GM19324 (cell line): Measurements from ENCODE around the gene ASTN2.
"Not testable (repeated sequence)": the region's sequence is repeated elsewhere in the genome, so short reads cannot be mapped to it uniquely, and the experiment has no call there.

Experiments
- ATAC-seq: cut with Tn5 transposase; IDR thresholded peaks from one replicate; pipeline ENCODE4 v1.9.1; 2021; ENCODE audit warnings: mild to moderate bottlenecking, moderate library complexity; ENCODE audit not compliant: unreplicated experiment, low FRiP score

ASTN2 gene

DNA sequence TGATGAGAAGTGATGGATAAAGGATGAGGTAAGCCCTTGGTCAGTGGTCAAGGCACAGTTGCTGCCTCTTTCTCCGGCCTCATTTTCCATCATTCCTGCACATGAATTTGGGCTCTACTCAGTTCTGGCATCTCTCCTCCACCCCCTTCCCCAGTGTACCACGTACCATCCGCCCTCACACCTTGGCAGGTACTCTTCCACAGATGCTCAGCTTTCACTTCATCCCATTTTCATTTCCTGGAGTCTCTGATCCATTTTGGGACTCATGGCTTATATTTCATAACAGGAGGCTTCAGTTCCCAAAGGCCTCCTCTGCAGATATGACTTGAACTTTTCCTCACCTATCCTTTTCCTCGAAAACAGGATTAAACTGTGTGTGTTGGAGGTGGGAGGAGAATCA, 326.7 kb downstream of the ASTN2 start:
- ATAC-seq, result no peak

DNA sequence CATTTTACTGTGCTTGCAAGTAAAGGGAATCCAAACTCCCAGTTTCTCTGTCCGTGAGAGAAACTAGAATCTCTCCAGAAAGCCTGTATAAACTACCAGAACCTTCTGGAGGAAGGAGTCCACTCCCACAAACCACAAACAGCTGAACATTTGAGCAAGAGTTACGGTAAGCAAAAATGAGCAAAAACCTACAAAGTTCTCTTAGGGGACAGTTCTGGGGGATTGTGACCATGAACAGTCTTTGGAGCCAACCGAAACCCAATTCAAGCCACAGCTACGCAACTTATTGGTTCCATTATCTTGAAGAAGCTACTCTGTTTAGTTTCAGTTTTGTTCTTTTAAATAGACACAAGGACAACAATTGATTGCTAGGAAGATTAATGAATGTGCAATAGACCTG, 330.6 kb downstream of the ASTN2 start:
- ATAC-seq, result no peak

DNA sequence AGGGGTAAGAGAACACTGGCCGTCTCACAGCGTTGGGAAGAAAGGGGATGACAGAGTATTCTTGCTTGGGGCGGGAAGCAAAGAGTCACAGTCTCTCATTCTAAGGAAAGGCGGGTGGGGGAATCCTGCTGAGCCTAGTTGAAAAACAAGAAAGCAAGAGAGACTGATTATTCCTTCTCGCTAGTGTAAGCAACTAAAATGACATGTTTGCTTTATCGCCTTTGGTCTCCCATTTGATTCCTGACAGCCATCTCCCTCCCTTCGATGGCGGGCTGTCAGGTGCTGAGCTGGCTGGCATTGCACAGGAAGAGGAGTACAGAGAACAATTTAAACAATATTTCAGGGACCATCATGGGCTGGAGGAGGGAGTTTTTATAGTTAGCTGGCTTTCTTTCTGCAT, 331.3 kb downstream of the ASTN2 start:
- no peak for ATAC-seq

DNA sequence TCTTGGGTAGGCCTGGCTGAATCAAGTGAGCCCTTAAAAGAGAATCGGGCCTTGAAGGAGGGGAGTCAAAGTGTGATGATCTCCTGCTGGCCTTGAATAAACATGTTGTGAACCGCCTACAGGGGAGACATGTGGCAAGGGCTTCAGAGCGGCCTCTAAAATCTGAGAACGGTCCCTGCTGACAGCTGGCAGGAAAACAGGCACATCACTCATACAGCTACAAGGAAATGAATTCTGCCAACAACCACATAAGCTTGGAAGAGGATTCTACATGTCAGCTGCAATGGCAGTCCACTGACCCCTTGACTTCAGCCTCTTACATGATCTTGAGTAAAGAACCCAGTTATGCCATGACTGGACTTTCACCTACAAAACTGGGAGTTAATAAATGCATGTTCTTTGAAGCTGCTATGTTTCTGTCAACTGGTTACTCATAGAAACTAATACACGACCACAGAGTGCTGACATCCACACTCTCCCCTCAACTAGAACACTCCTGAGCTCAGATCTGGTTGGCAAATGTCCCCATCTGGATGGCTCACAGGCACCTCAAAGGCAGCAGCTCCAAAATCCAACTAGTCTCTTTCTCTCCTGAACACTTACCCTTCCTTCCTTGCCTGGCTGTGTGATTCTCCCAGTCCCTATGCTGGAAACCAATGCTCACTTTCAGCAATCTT, 333.1 kb downstream of the ASTN2 start:
- no peak for ATAC-seq

DNA sequence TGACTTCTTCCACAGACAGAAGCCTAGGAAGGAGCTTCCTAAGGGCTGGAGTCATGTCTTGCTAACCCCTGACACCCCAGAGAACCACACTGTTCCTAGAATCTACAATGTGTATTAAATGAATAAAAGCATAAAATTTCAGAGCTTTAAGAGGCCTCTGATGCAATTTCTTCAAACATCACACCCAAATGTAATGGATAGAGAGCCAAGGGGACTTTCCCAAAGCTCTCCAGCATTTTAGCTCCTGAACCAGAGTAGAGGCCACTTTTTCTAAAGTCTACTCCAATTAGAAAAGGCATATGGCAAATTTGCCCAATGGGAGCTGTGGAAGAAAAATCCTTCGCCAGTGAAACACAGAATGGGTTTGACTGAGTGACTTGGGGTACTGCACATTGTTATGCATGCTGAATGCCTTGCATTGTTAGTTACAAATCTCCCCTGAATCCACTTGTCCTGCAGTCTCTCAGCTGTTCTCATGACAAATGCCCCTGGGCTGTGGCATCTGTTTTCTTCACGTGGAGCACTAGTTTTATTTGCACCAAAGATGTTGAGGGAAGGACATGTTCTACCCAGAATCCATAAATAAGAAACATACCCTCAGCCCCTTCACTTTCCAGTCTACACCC, 334.0 kb downstream of the ASTN2 start:
- ATAC-seq, result no peak

DNA sequence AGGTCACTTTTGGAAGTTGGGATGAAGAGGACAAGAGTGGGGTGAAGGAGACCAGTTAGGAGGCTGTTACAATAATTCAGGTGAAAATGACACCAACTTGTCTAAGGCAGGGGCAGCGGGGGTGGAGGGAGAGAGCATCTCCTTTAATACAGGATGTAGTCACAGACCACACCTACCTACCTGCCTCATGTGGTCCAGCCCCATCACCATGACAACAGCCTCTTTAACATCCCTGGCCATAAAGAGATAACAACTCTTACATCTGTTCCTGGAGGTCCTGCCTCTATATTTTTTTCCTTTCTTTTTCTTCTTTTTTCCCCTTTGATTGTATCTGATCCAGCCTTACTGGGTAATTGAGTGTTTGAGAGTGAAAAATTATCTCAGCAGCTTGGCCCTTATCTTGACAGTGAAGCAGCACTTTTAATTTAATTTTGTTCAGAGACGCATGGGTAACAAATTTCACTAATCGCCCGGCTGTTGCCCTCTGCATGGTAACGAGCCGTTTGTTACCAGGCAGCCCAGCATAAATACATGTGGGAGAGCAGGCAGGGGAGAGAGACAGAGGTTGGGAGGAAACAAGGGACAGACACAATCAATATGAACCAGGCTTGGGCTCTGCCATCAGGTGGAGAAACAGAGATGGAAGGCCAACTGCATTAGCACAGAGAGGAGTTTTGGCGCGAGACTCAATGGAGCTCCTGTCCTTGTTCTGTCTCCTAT, 338.1 kb downstream of the ASTN2 start:
- no peak for ATAC-seq

DNA sequence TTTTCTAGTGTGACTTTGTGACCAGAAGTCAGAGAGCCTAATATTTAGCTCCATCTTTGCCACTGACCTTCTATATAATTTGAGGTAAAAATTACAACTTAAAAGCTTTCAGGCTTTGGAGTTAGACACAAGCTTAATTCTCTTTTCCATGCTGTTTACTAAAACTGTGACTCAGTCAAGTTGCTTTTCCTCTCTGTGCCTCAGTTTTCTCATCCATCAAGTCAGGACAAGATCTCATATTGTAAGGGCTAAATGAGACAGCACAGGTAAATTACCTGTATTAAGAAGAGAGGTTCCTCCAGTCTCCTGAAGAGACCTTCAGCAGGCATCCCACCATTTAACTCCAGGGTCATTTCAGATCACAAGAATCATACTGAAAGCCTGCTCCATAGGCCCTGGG, 339.2 kb downstream of the ASTN2 start:
- no peak for ATAC-seq

DNA sequence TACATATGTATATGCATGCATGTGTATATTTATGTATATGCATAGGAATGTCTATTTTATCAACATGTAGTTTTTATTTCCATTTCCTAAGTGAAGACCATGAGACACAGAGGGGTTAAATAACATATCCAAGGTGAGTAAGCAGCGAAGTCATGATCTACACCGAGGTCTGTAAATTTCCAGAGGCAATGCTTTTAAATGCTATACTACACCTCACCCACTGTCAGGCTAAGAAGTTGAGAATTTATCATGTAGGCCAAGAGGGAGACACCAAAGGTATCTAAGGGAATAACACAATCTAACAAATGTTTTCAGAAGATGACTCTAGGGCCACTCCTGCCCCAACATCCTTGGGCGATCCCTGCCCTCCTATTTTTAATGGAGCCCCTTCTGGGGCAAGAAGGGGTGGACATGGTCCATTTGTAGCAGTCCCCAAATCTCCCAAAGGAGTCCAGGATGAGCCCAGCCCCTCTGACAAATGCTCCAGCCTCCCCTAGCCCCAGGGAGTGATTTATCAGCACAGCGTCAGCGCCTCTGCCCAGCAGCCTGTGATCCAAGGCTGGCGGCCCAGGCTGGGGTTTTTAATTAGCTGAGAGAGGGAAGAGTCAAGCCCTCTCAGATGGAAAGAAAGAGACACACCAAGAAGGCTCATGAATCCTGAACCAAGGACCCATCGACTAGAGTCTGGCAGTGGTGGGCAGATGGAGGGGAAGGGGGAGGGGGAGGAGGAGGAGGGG, 339.9 kb downstream of the ASTN2 start:
- ATAC-seq, result no peak

DNA sequence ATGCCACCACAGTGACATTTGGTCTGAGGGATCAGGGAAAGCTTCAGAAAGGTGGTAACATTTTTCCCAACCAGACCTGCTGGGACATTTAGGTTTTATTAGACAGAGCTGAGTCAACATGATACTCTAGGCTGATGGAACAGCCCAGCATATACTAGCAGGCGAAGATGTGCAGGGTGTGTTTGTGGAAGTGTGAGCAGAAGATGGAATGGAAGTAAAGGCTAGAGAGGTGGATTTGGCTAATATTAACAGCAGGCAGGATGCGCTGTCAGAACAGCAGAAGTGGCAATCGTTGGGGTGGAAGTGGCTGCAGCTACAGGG, 340.6 kb downstream of the ASTN2 start:
- ATAC-seq, result no peak

DNA sequence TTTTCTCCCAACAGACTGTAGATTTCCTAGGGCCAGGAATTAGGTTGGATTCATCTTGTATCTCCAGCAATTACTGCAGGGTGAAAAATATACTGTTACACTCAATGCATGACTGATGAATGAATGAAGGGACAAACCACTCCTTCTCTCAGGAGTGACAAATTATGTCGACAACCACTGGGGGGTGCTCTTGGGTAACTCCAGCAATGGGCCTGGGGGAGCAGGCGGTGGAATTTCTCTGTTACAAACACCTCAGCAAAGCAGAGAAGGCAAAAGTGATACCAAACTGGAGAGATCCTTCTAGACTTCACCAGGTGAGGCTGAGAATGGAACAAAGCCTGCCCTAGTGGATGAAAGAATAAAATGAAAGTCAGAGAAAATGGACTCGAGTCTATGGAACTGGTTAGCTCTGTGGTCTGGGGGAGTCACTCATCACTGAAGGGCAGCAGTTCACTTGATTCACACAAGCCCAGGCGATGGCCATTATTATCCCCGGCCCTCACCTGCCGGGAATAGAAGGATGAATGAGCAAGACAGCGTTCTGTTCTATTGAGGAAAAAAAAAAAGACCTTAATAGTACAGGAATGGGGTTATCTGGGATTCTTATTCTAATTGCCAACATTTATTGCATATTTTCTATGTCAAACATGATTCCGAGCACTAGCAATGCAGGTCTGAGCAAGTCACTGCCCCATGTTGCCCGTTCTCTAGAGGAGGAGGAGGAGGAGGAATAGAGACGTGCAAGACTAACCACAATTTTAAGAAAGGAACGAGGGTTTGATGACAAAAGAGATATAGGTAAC, 341.1 kb downstream of the ASTN2 start:
- no peak for ATAC-seq

DNA sequence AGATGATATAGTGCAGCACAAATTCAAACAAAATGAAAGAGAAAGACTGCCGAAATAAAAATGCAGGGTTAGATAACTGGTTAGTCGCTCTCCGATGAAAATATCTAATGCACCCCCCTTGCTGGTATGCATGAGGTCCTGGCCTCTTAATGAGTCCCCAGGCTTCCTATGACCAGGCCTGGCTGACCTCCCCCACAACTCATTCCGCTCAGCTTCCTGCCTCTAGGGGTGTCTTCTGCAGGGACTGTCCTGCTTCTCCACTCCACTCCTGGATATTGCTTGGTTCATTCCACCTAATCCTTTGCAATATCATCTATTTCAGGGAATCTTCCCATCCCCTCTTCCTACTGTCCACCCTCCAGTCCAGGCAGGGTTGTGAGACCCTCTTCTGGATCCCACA, 341.8 kb downstream of the ASTN2 start:
- ATAC-seq, result no peak

DNA sequence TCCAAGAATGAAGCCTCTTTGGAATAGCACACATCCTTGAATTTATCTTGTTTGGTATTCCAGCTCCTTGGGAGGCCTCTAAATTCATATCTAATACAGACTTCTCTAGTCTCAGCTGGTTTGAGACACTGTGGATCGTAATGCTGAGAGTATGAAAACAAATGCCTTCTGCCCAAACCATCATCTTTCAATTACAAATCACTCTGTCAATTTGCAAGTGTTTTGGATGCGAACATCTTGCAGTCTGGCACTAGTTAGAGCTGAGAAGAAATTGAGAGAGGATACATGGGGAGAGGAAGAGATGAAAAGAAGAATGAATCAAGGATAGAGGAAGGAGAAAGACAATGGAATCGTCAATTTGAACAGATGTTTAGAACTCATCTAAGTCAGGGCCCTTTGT, 342.6 kb downstream of the ASTN2 start:
- ATAC-seq, result no peak

DNA sequence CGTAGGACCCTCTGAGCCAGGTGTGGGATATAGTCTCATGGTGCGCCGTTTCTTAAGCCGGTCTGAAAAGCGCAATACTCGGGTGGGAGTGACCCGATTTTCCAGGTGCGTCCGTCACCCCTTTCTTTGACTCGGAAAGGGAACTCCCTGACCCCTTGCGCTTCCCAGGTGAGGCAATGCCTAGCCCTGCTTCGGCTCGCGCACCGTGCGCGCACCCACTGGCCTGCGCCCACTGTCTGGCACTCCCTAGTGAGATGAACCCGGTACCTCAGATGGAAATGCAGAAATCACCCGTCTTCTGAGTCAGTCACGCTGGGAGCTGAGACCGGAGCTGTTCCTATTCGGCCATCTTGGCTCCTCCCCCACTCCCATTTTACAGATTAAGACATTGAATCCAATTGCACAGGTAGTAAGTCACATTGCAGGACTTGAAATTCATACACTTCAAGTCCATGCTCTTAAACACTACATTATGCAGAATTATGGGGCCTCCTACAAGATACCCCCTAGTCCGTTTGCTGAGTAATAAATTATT, 343.1 kb downstream of the ASTN2 start:
- not testable (repeated sequence) for ATAC-seq

DNA sequence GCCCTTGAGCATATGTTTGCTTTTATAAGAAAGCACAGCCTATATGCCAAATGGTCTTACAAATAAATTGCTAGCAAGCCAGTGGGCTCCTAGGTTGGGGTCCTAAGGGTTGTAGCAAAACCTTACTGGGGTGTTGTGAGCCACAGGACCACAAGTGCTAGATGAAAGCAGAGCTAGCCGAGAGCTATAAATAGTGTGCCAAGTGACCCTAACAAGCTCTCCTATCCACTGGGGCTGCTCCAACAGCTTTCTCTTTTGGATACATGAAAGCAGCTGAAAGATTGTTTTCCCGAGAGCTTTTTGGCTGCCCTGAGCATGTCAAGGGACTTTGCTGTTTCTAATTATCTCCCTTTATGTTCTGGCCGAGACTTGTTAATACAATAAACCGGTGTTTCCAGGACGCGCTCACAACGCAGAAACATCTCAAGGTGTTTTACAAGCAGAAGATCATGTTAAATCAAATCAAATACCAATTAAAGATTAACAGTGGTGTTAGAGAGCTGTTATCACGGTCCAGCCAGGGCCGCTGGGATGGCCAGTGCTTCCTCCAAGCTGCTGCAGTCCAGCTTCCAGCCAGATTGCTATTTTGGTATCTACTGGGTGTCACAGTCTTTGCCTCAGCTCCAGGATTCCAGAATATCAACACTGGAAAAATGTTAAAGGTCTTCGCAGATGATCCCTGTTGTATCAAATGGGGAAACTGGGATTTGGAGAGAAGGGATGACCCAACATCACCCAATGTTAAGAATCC, 351.0 kb downstream of the ASTN2 start:
- ATAC-seq, result no peak

DNA sequence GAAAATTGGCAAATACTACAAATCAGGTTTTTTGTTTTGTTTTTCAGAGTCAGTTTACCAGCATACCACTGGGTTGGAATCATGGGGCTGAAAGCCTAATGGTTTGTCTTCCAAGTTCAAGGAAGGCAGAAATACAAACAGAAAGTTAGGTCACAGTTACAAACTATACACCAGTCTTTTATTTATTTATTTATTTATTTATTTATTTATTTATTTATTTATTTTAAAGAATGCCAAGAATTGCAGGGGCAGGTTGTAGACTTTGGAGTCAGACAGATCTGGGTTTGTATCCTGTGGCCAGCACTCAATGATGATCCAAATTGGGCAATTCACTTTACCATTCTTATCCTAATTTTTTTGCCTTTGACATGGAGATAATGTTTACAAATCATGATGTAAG, 353.9 kb downstream of the ASTN2 start:
- no peak for ATAC-seq

DNA sequence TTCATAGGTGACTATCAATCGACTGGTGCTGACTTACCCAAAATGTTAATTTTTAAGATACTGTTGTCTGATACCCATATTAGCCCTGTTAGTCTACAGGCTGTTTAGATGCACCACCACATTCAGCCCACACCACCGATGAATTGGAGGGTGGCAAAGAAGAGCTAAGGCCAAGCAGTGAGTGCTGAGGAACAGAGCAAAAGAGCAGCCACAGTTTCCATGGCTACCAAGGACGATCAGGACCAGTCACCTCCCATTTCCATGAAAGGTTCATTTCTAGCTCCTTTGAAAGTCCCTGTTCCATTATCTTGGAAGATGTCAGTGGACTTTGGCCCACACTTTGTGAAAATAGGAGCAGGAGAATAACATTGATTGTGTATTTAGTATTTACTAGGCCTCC, 364.9 kb downstream of the ASTN2 start:
- ATAC-seq, result no peak

DNA sequence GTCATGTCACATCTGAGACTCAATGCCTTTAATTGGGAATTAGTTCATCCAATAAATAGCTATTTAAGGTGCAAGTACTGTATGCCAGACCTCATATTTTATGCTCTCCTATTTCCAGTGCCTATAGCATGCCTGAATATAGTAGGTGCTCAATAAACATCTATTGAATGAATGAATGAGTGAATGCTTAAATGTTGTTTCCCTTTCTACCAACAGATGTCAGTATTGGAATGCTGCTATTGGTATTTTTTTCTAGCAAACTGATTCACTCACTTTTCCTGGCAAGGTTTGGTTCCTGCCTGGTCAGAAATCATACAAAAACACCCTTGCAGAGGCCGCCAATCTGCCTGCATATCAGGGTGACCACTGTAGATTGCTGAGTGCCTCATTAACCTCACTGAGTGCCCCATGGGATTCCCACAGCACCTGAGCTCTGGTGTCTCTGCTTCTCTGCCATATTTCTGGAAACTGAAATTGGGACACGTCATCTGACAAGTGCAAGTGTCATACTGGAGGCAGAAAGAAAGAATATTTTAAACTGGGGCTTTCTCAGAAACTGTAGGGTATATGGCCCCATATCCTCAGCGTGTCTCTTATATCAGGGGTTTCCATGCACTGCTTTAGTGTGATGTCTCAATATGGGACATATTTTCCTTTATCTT, 368.1 kb downstream of the ASTN2 start:
- ATAC-seq, result no peak

DNA sequence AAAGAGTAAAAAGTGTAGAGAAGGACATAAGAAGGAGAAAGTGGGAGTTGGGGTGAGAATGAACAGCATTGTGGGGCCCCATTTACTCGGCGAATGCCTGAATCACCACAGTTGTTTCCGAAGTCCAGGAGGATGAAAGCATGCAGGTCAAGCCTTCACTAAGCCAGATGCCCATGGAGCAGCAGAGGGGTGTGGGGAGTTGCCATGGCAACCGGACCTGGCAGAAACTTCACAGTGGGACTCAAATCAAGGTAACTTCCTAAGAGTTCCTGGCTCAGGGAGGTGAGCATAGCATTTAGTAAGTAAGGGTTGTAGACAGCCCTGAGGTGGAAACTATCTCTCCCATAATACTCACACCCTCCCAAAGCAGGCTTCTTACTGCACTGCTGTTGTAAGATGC, 370.6 kb downstream of the ASTN2 start:
- ATAC-seq, result no peak

DNA sequence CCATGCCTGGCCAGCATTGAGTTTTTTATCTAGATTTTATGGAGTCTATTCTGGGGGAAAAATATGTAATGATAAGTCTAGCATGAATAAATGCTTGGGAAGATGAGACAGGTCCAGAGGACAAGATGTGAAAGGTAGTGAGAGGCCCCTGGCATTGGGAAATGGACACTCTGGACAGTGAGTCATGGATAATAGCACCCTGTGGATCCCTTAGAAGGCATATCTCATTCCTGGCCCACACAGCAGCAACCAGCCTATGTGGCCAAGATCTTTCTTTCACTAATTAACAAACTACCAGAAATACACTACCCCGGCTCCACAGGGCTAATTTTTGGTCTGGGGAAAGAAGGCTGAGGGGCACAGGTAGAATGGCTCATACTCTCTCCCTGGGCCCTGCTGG, 371.7 kb downstream of the ASTN2 start:
- ATAC-seq, result no peak
